ENCODE data around the gene ZSCAN20.
"Not testable (repeated sequence)": the region's sequence is repeated elsewhere in the genome, so short reads cannot be mapped to it uniquely, and the experiment has no call there.

The ZSCAN20 gene

DNA sequence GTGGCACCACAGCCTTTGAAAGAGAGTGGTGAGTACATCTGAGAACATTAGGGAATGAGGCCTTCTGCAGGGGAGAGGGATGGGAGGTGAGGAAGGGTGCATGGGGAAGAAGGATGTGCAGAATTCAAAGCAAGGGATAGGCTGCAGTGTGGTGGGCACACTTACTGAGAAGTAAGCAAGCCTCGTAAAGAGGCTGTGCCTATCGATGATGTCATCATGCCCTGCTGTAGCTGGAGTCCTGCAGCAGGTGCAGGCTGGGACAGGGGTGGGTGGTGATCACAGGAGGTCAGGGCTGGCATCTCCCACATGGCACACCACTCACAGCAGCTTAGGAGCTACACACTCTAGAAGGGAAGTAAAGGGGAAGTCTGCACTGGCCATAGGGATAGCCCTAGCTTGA, 16.2 kb downstream of the ZSCAN20 start:
- no peak overlapping the region for H3K4me3 ChIP-seq (ENCODE audit: low read length)
- no peak for TF ChIP-seq ZNF274 (IDR thresholded peaks at IDR 0.05; ENCODE audit: low read depth, low read length)

GRCh38 chr1:33494929-33495328, 22.5 kb downstream of the ZSCAN20 start:
- H3K4me3 ChIP-seq (ENCODE audit: low read length), result no peak overlapping the region
- TF ChIP-seq ZNF274 (IDR thresholded peaks at IDR 0.05; ENCODE audit: low read depth, low read length), result no peak

GRCh38 chr1:33497410-33497809, 25.0 kb downstream of the ZSCAN20 start:
- H3K4me3 ChIP-seq (ENCODE audit: low read length), result no peak overlapping the region
- TF ChIP-seq ZNF274 (IDR thresholded peaks at IDR 0.05; ENCODE audit: low read depth, low read length), result no peak

GRCh38 chr1:33500547-33500946, 28.1 kb downstream of the ZSCAN20 start:
- no peak overlapping the region for H3K4me3 ChIP-seq (ENCODE audit: low read length)
- TF ChIP-seq ZNF274 (IDR thresholded peaks at IDR 0.05; ENCODE audit: low read depth, low read length), result no peak

- TF ChIP-seq ZNF274 (IDR thresholded peaks at IDR 0.05; ENCODE audit: low read depth, low read length), result no peak
- H3K4me3 ChIP-seq (ENCODE audit: low read length), result no peak overlapping the region
Observed at GRCh38 chr1:33501309-33501708, 28.9 kb downstream of the ZSCAN20 start.

- H3K4me3 ChIP-seq (ENCODE audit: low read length), result no peak overlapping the region
- TF ChIP-seq ZNF274 (IDR thresholded peaks at IDR 0.05; ENCODE audit: low read depth, low read length), result no peak
Observed at GRCh38 chr1:33501774-33502173, 29.3 kb downstream of the ZSCAN20 start.

DNA sequence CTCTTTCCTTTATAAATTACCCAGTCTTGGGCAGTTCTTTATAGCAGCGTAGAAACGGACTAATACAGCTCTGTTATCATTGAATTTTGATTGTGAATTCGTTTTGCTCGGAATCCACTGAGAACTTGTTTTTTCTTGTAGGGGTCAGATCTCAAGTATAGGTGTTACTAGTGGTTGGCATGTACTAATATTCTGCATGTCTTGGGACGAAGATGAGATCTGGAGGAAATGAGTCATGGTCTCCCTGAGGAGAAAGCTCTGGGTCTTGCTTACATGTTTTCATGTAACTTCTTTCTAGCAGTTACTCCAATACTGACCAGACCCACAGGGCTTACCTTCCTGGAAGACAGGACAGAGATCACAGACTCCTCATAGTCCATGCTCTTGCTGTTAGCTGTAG, 30.3 kb downstream of the ZSCAN20 start:
- TF ChIP-seq ZNF274 (IDR thresholded peaks at IDR 0.05; ENCODE audit: low read depth, low read length), result no peak
- no peak overlapping the region for H3K4me3 ChIP-seq (ENCODE audit: low read length)

- no peak for TF ChIP-seq ZNF274 (IDR thresholded peaks at IDR 0.05; ENCODE audit: low read depth, low read length)
- no peak overlapping the region for H3K4me3 ChIP-seq (ENCODE audit: low read length)
Observed at GRCh38 chr1:33503506-33503905, 31.1 kb downstream of the ZSCAN20 start.

GRCh38 chr1:33507661-33508060, 35.2 kb downstream of the ZSCAN20 start:
- no peak overlapping the region for H3K4me3 ChIP-seq (ENCODE audit: low read length)
- no peak for TF ChIP-seq ZNF274 (IDR thresholded peaks at IDR 0.05; ENCODE audit: low read depth, low read length)

DNA sequence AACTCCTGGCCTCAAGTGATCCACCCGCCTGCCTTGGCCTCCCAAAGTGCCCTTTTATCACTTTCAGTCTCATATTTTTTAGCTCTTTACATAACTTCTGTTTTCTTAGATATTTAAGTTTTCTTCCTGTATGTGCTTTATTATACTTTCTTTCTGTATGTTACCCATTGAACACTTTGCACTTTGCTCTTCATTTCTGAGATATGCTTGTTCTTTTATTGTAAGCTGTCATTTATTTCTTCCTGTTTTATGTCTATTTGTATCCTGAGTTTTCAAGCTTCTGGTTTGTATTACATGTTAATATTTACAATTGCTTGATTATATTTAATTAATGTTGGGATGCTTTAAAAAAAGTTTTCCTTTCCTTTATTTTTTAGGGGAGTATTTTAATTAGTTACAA, 35.7 kb downstream of the ZSCAN20 start:
- TF ChIP-seq ZNF274 (IDR thresholded peaks at IDR 0.05; ENCODE audit: low read depth, low read length), result no peak
- no peak overlapping the region for H3K4me3 ChIP-seq (ENCODE audit: low read length)

DNA sequence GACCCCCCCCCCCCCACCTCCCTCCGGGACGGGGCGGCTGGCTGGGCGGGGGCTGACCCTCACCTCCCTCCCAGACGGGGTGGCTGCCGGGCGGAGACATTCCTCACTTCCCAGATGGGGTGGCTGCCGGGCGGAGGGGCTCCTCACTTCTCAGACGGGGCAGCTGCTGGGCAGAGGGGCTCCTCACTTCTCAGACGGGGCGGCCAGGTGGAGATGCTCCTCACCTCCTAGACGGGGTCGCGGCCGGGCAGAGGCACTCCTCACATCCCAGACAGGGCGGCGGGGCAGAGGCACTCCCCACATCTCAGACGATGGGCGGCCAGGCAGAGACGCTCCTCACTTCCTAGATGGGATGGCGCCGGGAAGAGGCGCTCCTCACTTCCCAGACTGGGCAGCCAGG, 36.8 kb downstream of the ZSCAN20 start:
- not testable (repeated sequence) for H3K4me3 ChIP-seq (ENCODE audit: low read length)

- no peak for TF ChIP-seq ZNF274 (IDR thresholded peaks at IDR 0.05; ENCODE audit: low read depth, low read length)
- H3K4me3 ChIP-seq (ENCODE audit: low read length), result no peak overlapping the region
Observed at GRCh38 chr1:33512226-33513011, 40.0 kb downstream of the ZSCAN20 start.

DNA sequence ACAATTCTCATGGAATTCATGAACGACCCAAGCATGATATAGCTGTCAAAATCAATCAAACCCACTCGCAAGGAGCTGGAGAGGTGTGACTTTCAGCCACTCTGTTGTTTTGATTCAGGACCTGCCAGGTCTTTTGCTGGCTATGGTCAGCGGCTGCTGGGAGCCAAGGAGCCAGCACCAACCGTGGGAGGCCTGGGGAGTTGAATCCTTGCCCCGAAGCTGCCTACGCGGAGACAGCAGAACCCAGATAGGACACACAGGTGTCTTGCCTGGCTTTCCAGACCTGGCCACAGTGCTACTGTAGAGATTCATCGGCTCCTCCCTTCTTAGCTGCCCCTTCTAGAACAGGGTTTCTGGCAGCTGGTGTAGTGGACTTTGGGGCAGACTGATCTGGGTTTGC, 42.7 kb downstream of the ZSCAN20 start:
- no peak overlapping the region for H3K4me3 ChIP-seq (ENCODE audit: low read length)
- no peak for TF ChIP-seq ZNF274 (IDR thresholded peaks at IDR 0.05; ENCODE audit: low read depth, low read length)

DNA sequence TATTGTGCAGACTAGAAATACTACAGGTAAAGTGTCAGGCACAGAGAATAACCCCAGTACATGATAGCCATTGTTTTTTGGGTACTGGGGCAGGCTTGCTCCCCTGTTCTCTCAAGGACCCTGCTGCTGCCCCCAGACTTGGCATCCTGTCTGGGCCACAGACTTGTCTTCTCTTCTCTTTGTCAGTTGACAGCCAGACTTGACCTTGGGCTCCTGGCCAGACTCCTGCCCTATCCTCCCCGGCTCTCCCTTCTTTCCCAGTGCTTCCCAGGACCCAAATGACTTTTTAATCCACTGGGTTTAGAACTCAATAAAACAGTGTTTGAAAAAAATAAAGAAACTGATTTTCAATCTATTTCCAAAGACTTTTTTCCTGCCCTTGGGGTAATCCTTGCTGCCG, 43.2 kb downstream of the ZSCAN20 start:
- H3K4me3 ChIP-seq (ENCODE audit: low read length), result no peak overlapping the region
- TF ChIP-seq ZNF274 (IDR thresholded peaks at IDR 0.05; ENCODE audit: low read depth, low read length), result no peak

DNA sequence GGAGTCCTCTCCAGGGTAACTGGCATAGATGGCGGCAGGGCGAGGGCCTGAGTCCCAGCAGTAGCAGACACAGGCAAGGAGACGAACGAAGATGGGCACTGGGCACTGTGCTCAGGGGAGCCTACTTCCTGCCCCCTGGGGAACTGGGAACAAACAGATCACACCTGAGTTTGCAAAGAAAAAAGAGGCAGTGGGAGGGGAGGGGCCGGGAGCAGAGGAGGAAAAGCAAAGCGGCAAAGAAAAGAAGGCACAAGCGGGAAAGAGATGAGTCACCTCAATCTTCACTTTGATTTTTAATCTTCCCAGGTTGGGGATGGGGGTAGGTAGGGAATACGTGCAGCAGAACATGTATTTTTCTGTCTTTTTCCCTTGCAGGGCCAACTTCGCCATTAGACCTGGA, 44.0 kb downstream of the ZSCAN20 start:
- H3K4me3 ChIP-seq (ENCODE audit: low read length), result no peak overlapping the region
- no peak for TF ChIP-seq ZNF274 (IDR thresholded peaks at IDR 0.05; ENCODE audit: low read depth, low read length)
